Hippocampal formation (tissue), 2 donors: ENCODE data around the gene TMEM190.

Source experiments
- DNase-seq, 2 donors: peaks; one replicate each; lab custom pipeline; 2025; lab: John Stamatoyannopoulos, UW

The TMEM190 gene

GRCh38 chr19:55370305-55370988, 6.2 kb upstream of the TMEM190 start, which contains the start of gene IL11:
IL11 (minus strand) TSS chr19:55370463; CDS start chr19:55370310, 153 bp downstream.
- DNase-seq, result no peak

DNA sequence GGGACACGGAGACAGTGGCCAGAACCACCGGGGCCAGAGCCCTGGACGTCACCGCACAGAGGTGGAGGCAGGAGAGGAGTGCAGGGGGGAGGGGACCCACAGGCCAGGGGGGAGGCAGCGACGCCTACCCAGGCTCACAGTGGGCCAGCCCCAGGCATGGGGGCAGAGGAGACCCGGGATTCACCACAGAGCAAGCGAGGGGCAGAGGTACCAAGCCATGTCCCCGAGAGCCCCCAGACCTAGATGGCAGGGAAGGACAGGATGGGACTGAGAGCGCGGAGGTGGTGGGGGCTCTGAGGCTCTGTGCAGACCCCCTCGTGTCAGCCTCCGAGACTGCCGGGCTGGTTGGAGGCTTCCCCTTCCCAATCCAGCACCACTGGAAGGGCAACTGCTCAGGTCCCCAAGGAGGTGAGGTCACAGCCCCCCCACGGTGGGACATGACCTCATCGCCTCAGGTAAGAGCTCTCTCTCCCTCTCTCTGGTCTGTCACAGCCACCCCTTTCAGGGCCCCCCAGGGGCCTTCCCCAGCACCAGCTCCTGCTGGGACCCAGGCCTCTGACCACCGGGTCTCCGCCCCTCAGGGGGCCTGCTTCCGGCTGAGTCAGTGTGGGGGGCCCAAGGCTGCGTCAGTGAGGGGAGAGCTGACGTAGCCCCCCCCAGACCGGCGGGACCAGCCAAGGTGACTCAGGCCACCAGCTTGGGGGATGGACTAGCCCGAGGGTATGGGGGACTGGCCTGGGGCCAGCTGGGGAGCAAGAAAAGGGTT, 4.1 kb upstream of the TMEM190 start:
- no peak for DNase-seq

- DNase-seq, result no peak
Observed at GRCh38 chr19:55373306-55373992, 3.2 kb upstream of the TMEM190 start.

DNA sequence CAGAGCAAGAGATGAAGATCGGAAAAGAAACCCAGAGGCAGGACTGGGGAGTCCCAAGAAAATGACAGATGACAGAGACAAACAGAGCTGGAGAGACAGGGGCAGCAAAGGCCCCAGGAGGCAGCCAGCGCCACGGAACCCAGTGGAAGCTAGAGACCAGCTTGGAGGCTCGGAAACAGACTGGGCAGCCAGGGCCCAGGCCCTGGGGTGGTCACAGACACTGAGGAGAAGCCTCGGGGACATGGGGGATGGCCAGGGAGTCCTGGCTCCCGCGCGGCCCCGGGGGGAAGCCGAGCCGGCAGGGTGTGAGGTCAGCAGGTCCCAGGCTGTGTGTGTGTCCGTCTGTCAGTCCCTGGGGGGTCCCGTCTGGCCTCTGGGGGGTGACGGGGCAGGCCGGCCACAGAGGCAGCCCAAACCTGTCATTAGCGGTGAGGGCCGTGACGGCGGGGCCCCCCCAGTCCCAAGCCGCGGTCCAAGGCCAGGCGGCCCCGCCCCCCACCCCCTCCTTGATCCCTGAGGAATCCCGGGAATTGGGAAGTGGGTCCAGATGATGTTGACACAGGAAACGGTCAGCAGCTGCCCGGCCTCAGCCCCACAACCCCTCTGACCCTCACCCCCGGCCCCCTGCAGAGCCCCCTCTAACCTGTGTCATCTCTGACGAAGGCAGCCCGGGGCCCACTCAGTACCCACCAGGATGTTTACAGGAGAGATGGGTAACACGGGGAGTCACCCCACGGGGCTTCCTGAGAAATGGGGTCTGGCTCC, 2.5 kb upstream of the TMEM190 start:
- DNase-seq, result no peak

DNA sequence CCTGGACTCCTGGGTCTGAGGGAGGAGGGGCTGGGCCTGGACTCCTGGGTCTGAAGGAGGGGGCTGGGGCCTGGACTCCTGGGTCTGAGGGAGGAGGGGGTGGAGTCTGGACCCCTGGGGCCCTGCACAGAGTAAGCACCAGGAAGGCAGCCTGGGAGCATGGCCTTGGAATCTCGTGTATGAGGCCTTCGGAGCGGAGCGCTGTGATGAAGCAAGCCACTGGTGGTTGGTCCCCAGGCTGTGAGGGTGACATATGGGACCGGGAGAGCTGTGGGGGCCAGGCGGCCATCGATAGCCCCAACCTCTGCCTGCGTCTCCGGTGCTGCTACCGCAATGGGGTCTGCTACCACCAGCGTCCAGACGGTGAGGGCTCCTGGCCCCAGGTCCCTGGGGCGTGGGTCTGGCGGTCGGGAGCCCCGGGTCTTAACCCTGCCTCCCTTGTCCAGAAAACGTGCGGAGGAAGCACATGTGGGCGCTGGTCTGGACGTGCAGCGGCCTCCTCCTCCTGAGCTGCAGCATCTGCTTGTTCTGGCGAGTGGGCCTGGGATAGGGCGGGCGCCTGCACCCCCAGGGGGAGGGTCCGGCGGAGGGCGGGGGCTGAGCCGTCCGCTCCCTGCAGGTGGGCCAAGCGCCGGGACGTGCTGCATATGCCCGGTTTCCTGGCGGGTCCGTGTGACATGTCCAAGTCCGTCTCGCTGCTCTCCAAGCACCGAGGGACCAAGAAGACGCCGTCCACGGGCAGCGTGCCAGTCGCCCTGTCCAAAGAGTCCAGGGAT, 918 bp downstream of the TMEM190 start:
- DNase-seq, result no peak

DNA sequence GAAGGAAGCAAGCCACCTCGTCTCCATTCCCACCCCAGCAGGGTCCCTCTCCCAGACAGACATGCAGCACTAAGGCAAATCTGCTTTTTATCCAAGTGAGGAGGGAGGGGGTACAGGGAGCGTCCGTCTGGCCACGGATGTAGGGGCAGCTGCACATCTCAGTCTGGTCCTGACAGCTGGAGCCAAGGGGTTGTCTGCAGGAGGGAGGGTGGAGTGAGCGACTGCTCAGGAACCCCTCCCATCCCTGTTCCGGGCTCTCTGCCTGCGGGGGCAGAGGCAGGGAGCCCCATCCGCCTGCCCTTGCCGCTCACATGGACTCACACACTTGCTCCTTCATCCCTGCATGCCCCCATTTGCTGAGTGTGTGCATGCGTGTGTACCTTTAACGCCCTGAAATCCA, 2.5 kb downstream of the TMEM190 start:
- DNase-seq, result no peak

- no peak for DNase-seq
Observed at GRCh38 chr19:55382013-55382412, 5.4 kb downstream of the TMEM190 start.

DNA sequence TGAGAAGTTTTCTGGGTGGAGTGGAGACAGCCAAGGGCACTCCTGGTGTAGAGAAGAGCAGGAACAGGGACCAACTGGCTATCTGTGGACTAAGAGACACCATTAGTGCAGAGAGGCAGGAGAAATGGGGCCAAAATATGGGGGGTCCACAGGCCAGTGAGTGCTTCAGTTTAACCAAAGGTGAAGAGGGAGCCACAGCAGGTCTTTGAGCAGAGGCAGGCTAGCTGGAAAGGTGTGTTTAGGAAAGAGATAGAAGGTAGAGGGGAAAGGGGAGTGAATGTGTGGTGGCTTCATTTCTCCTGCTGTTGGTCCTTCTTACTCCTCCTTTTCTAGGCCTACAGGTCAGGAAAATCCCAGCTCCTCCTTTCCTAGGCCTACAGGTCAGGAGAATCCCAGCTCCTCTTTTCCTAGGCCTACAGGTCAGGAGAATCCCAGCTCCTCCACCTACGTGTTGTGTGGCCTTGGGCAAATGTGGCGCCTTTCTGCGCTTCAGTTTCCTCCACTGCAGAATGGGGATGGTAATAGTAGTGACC, 6.0 kb downstream of the TMEM190 start:
- DNase-seq, result no peak

- peak; percentile 24 to 33 for DNase-seq
Observed at GRCh38 chr19:55383279-55384130, 6.9 kb downstream of the TMEM190 start.

DNA sequence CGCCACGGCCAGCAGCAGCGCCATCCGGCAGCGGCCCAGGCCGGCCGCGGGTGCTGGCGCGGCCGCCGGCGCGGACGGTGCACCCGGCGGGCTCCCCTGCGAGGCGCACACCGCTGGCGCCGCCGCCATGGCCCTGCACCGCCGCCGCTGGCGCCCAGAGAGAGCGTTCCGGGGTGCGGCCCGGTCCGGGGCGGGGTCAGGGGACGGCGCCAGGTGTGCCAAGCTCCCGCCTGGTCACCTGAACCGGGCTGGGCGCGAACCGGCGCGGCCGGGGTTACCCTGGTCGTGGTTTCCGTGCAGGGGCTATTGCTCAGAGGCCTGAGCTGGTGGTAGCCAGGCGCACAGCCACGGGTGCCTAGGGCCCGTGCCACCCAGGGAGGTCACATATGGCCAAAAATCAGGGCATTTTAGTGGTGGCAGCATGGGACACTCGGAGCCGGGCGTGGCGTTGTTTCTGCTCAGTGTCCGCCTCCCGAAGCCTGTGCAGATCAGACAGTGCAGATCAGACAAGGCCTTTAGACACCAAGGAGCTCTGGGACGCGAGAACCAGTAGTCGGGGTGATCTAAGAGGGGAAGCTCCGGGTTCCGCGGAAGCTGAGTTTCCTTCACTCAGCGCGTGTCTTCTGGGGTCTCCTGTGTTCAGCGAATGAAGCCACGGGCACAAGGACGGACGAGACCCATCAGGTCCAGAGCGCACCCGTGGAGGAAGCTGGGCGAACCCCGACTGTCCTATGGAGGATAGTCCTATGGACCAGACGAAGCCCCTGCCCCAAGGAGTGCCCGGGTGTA, 7.7 kb downstream of the TMEM190 start, which contains the start of gene TMEM238:
Gene TMEM238 (minus strand): TSS at position 162 of the 789 bp plus-strand sequence. CDS start 33 bp downstream, at position 129.
- DNase-seq, result peak in 1 of 2 donors; percentile 35

GRCh38 chr19:55384920-55385723, 8.5 kb downstream of the TMEM190 start:
- DNase-seq, result peak; percentile 87 to 89

DNA sequence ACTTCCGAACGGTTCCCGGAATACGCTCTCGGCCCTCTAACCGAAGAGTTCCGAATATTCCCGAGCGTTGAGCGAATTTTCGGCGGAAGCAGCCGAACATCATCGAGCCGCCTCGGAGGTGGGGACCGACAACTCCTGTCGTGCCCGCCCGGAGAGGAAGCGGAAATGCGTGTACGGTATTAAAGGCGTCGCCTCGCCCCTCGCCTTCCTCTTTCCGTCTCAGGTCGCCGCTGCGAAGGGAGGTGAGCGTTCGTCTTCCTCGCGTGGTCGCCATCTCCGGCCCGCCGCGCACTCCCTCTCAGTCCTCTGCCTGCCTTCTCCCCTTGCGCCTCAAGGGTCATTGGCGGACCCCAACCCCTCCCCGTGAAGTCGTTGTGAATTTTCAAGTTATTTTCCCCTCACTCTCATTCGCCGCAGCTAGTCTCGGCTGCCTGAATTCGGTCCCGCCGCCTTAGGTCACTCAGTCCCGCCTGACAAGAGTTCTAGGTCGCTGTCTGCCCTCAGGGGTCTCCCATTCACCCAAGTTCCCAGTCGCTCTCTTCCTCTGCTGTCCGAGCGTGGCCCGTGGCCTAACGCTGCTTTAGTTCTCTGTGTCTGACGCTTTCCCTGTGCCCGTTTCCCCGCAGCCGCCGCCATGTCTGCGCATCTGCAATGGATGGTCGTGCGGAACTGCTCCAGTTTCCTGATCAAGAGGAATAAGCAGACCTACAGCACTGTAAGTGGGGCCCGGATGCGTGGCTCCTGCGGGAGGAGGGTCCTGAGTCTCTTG, 9.3 kb downstream of the TMEM190 start, which contains the start of gene RPL28:
Gene RPL28 (plus strand): TSS at position 209 of the 769 bp plus-strand sequence. CDS start 426 bp downstream, at position 635.
- peak; percentile 97 for DNase-seq

DNA sequence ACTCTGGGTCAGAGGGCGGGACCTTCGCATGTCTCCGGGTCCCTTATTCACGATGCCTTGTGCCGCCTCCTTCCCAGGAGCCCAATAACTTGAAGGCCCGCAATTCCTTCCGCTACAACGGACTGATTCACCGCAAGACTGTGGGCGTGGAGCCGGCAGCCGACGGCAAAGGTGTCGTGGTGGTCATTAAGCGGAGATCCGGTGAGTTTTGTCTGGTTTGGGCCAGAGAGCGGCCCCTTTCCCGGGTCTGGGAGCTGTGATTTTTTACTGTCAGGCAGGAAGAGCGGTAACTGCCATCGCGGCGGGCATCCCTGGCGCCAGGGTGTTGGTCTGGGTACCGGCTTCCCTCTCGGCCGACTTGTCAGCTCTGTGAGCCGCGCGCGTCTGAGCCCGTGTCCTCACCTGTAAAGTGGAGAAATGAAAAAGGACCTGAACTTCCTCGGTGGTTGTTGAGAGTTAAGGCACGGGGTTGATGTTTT, 9.9 kb downstream of the TMEM190 start:
- DNase-seq, result no peak

DNA sequence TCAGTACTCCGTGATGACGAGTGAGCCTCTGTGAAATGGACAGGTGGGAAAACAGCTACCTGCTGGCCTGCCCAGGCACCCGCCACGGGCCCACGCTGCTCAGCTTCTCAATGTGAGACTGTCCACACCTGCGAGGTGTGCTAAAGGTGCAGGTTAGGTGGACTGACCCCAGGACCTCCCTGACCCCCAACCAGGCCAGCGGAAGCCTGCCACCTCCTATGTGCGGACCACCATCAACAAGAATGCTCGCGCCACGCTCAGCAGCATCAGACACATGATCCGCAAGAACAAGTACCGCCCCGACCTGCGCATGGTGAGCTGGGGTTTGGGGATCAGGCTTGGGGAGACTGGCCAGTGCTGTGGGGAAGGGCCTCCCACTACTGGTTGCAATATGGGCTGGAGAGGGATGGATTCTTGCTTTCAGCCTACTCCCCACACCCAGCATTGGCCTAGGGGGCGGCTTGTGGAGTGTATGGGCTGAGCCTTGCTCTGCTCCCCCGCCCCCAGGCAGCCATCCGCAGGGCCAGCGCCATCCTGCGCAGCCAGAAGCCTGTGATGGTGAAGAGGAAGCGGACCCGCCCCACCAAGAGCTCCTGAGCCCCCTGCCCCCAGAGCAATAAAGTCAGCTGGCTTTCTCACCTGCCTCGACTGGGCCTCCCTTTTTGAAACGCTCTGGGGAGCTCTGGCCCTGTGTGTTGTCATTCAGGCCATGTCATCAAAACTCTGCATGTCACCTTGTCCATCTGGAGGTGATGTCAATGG, 11.3 kb downstream of the TMEM190 start:
- DNase-seq, result no peak

- no peak for DNase-seq
Observed at GRCh38 chr19:55389386-55390317, 13.0 kb downstream of the TMEM190 start.
